ENCODE measurements around the gene TRIP10.

The TRIP10 gene

GRCh38 chr19:6723108-6723618, 16.3 kb upstream of the TRIP10 start:
- TF ChIP-seq CTCF (IDR thresholded peaks at IDR 0.05; ENCODE audit: extremely low read depth, missing control alignments) = no peak
- DNase-seq (ENCODE audit: low spot score) = no peak

DNA sequence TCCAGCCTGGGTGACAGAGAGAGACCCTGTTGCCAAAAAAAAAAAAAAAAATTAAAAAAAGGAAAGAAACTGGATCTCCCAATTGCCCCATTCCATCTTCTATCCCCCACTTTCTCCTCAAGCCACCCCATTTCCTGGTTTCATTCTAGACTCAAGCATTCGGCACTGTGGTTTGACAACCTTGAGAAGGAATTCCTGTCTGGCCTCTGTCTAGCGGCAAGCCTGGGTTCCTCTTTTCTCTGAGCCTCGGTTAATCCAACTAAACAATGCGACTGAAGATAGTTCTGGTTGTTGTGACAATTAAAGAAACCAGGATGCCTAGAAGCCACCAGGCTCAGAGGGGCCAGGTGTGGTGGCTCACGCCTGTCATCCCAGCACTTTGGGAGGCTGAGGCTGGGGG, 15.7 kb upstream of the TRIP10 start:
- TF ChIP-seq CTCF (IDR thresholded peaks at IDR 0.05; ENCODE audit: extremely low read depth, missing control alignments) = no peak
- no peak for DNase-seq (ENCODE audit: low spot score)

GRCh38 chr19:6724631-6725492, 14.6 kb upstream of the TRIP10 start:
- TF ChIP-seq CTCF (IDR thresholded peaks at IDR 0.05; ENCODE audit: extremely low read depth, missing control alignments) = no peak
- DNase-seq (ENCODE audit: low spot score) = no peak

DNA sequence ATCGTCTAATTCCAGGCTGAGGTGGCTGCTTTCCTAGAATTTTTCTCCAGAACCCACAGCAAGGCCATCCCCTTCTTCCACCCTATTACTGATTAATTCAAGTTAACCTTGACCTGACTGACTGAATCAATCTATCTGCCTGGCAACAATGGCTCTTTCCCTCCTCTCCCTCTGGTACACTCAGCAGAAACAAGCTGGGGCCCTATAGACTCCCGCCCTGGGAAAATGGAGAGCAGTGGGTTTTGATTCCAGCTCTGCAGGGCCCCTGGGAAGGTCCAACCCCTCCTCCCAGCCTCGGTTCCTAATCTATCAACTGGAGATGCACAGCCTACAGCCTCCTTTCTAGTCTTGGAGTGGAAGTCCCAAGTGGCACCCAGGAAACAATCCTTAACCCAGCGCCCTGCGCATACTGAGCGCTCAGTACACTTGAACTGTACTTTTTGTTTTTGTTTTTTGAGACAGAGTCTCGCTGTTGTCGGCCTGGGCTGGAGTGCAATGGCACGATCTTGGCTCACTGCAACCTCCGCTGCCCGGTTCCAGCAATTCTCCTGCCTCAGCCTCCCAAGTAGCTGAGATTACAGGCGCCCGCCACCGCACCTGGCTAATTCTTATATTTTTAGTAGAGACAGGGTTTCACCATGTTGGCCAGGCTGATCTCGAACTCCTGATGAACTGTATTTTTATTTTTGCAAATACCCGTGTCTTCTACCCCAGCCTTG, 13.8 kb upstream of the TRIP10 start:
- TF ChIP-seq CTCF (IDR thresholded peaks at IDR 0.05; ENCODE audit: extremely low read depth, missing control alignments) = no peak
- DNase-seq (ENCODE audit: low spot score) = no peak

GRCh38 chr19:6728346-6728745, 11.1 kb upstream of the TRIP10 start:
- DNase-seq (ENCODE audit: low spot score) = peak; percentile 69
- TF ChIP-seq CTCF (IDR thresholded peaks at IDR 0.05; ENCODE audit: extremely low read depth, missing control alignments) = no peak

- no peak for DNase-seq (ENCODE audit: low spot score)
- TF ChIP-seq CTCF (IDR thresholded peaks at IDR 0.05; ENCODE audit: extremely low read depth, missing control alignments) = no peak
Measured at GRCh38 chr19:6729573-6730152, 9.8 kb upstream of the TRIP10 start.

All from GM20000 (cell line).